ENCODE measurements around the gene FASTKD2.

FASTKD2 gene

DNA sequence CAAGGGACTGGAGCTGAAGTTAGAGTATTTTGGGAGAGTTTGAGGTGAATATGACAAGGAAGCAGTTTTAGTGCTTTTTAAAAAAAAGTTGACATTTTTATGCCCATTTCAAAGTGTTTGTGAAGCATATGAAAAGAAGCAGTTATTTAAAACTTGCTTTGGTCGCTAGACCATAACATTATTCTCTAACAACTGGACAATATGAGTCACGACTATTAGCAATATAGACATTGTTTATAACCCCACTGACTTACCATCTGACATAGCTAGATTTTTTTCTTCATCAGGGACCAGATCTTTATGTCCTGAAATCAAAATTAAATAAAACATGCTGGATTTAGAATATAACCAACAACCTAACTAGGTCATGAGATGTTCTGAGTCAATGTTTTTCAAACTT, 24.6 kb upstream of the FASTKD2 start:
- Histone ChIP-seq H3K79me2 (ENCODE audit: control insufficient read depth, insufficient read depth, low read length, unreplicated experiment) (no peaks in the 10 kb centered on the region), H3K27ac (ENCODE audit: low read depth, low read length) (no peak overlapping the region), H3K36me3 (ENCODE audit: insufficient read depth, low read length) (no peaks in the 10 kb centered on the region), H3K4me3 (ENCODE audit: low read depth, low read length) (no peak overlapping the region), H2AFZ (ENCODE audit: low read length, unreplicated experiment) (no peak overlapping the region), H3K27me3 (ENCODE audit: insufficient read depth, low read length) (peaks cover 36% of the 10 kb centered on the region), H3K4me1 (ENCODE audit: control insufficient read depth, insufficient read depth, low read length, unreplicated experiment) (no peaks in the 10 kb centered on the region)

DNA sequence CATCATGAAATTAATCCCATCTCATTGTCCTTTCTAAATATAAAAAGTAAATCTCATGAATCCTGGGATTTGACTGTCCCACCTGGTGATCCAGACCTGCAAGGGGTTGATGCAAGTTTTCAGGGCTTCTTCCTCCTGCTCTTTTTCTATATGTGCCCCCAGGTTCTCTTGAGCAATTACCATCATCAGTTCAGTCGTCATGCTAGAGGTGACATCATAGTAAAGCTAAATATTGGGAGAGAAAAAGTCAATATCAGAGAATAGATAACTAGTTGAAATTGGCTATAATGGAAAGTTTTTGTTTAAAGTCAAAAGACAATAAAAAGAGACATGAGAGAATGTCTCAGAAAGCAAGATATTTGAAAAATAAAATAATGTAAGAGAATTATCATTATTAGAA, 8.6 kb upstream of the FASTKD2 start:
- no peak overlapping the region for H2AFZ ChIP-seq (ENCODE audit: low read length, unreplicated experiment)
- H3K79me2 ChIP-seq (ENCODE audit: control insufficient read depth, insufficient read depth, low read length, unreplicated experiment), result no peaks in the 10 kb centered on the region
- no peaks in the 10 kb centered on the region for H3K36me3 ChIP-seq (ENCODE audit: insufficient read depth, low read length)
- H3K27me3 ChIP-seq (ENCODE audit: insufficient read depth, low read length), result peaks cover 33% of the 10 kb centered on the region
- H3K4me1 ChIP-seq (ENCODE audit: control insufficient read depth, insufficient read depth, low read length, unreplicated experiment), result no peaks in the 10 kb centered on the region
- H3K4me3 ChIP-seq (ENCODE audit: low read depth, low read length), result no peak overlapping the region
- no peak overlapping the region for H3K27ac ChIP-seq (ENCODE audit: low read depth, low read length)

DNA sequence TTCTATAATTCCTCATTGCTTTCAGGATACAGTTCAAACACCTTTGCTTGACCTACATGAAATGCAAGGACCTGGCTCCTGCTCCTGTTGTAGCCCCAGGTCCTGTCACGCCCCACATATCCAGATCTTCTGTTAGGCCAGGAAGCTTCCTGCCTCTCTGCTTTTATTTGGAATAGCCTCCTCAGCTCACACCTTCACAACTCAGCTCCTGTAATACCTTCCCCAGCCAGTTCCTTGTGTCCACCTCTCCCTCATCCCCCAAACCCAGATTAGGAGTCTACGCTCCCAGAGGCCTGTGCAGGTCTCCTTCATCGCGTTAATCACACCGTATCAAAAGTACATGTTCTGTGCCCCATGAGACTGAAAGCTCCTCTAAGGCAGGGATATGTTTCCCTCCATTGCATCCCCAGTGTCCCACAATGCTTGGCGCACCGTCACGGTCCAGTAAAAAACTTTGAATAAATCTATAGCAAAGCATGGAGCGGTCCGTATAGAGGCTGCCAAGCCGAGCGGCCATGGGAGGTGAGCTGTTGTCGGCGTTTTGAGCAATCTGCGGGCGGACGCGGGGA, 649 bp upstream of the FASTKD2 start:
- H3K36me3 ChIP-seq (ENCODE audit: insufficient read depth, low read length), result peaks cover 9% of the 10 kb centered on the region; the same call in 1 of the 2 replicates
- peak overlapping the region; percentile 89 for H3K27ac ChIP-seq (ENCODE audit: low read depth, low read length)
- H3K27me3 ChIP-seq (ENCODE audit: insufficient read depth, low read length), result peaks cover 22% of the 10 kb centered on the region
- peak overlapping the region; percentile 99 for H3K4me3 ChIP-seq (ENCODE audit: low read depth, low read length)
- peaks cover 15% of the 10 kb centered on the region for H3K4me1 ChIP-seq (ENCODE audit: control insufficient read depth, insufficient read depth, low read length, unreplicated experiment)
- H3K79me2 ChIP-seq (ENCODE audit: control insufficient read depth, insufficient read depth, low read length, unreplicated experiment), result peaks cover 28% of the 10 kb centered on the region
- peak overlapping the region; percentile 99 for H2AFZ ChIP-seq (ENCODE audit: low read length, unreplicated experiment)

DNA sequence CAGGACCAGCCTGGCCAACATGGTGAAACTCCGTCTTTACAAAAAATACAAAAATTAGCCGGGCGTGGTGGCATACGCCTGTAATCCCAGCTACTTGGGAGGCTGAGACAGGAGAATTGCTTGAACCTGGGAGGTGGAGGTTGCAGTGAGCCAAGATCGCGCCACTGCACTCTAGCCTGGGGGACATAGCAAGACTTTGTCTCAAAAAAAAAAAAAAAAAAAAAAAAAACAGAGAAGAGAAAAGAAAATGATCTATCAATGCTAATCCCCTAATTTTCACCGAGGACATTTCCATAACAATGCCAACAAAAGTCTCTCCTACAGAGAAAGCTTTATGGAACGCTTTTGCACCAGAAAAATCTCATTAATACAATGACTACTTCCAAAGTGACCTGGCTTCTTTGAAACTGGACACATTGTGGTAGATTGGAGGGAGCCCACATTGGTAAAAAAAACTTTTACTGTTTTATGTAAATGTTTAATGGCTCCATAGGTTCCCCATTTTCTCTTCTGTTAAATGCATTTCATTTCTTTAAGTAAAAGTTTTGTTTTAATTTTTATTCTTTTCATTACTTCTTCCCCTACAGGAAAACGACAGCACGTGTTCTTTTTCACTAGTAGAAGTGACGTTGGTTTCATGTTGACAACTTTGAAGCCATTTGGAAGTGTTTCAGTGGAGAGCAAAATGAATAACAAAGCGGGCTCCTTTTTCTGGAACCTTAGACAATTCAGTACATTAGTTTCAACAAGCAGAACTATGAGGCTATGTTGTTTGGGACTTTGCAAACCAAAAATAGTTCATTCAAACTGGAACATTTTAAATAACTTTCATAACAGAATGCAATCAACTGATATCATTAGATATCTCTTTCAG, 888 bp downstream of the FASTKD2 start:
- Histone ChIP-seq H3K4me3 (ENCODE audit: low read depth, low read length) (peak overlapping the region; percentile 99), H3K27me3 (ENCODE audit: insufficient read depth, low read length) (peaks cover 11% of the 10 kb centered on the region), H3K36me3 (ENCODE audit: insufficient read depth, low read length) (peaks cover 18% of the 10 kb centered on the region), H3K79me2 (ENCODE audit: control insufficient read depth, insufficient read depth, low read length, unreplicated experiment) (peaks cover 28% of the 10 kb centered on the region), H3K4me1 (ENCODE audit: control insufficient read depth, insufficient read depth, low read length, unreplicated experiment) (peaks cover 15% of the 10 kb centered on the region), H3K27ac (ENCODE audit: low read depth, low read length) (peak overlapping the region; percentile 89), H2AFZ (ENCODE audit: low read length, unreplicated experiment) (peak overlapping the region; percentile 99)

DNA sequence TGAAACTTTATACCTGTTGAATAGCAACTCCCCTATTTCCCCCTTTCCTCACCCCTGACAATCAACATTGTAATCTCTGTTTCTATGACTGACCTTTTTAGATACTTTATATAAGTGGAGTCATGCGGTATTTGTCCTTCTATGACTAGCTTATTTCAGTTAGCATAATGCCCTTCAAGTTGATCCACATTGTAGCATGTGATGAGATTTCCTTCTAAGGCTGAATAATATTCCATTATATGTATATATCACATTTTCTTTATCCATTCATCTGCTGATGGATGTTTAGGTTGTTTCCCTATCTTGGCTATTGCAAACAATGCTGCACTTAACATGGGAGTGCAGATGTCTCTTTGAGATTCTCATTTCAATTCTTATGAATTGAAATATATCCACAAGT, 9.5 kb downstream of the FASTKD2 start:
- Histone ChIP-seq H3K4me3 (ENCODE audit: low read depth, low read length) (no peak overlapping the region), H3K36me3 (ENCODE audit: insufficient read depth, low read length) (peaks cover 84% of the 10 kb centered on the region), H3K27me3 (ENCODE audit: insufficient read depth, low read length) (no peaks in the 10 kb centered on the region), H2AFZ (ENCODE audit: low read length, unreplicated experiment) (no peak overlapping the region), H3K79me2 (ENCODE audit: control insufficient read depth, insufficient read depth, low read length, unreplicated experiment) (peaks cover 19% of the 10 kb centered on the region), H3K27ac (ENCODE audit: low read depth, low read length) (no peak overlapping the region), H3K4me1 (ENCODE audit: control insufficient read depth, insufficient read depth, low read length, unreplicated experiment) (no peaks in the 10 kb centered on the region)

DNA sequence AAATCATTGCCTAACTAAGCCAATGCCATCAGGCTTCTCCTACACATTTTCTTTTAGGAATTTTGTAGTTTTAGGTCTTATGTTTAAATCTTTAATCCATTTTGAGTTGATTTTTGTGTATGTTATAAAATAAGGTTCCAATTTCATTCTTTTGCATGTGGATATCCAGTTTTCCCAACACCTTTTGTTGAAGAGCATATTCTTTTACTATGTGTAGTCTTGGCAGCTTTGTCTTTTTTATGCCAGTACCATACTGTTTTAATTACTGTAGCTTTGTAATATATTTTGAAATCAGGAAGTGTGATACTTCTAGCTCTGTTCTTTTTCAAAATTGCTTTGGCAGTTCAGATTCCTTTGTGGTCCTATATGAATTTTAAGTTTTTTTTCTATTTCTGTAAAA, 11.0 kb downstream of the FASTKD2 start:
- Histone ChIP-seq H3K4me1 (ENCODE audit: control insufficient read depth, insufficient read depth, low read length, unreplicated experiment) (no peaks in the 10 kb centered on the region), H3K4me3 (ENCODE audit: low read depth, low read length) (no peak overlapping the region), H3K27me3 (ENCODE audit: insufficient read depth, low read length) (no peaks in the 10 kb centered on the region), H2AFZ (ENCODE audit: low read length, unreplicated experiment) (no peak overlapping the region), H3K79me2 (ENCODE audit: control insufficient read depth, insufficient read depth, low read length, unreplicated experiment) (peaks cover 19% of the 10 kb centered on the region), H3K27ac (ENCODE audit: low read depth, low read length) (no peak overlapping the region), H3K36me3 (ENCODE audit: insufficient read depth, low read length) (peaks cover 88% of the 10 kb centered on the region)

DNA sequence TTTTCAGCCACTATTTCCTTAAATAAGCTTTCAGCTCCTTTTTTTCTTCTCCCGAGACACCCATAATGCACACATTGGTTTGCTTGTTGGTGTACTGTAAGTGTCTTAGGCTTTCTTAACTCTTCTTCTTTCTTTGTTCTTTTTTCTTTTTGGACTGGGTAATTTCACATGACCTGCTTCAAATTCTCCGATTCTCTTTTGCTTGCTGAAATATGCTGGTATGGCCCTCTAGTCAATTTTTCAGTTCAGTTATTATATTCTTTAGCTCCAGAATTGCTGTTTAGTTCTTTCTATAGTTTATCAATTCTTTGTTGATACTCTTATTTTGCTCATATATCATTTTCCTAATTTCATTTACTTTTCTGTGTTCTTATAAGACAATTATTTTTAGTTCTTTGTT, 15.3 kb downstream of the FASTKD2 start:
- peaks cover 23% of the 10 kb centered on the region for H3K79me2 ChIP-seq (ENCODE audit: control insufficient read depth, insufficient read depth, low read length, unreplicated experiment)
- no peak overlapping the region for H3K27ac ChIP-seq (ENCODE audit: low read depth, low read length)
- H3K27me3 ChIP-seq (ENCODE audit: insufficient read depth, low read length), result no peaks in the 10 kb centered on the region
- no peaks in the 10 kb centered on the region for H3K4me1 ChIP-seq (ENCODE audit: control insufficient read depth, insufficient read depth, low read length, unreplicated experiment)
- peaks cover 53% of the 10 kb centered on the region for H3K36me3 ChIP-seq (ENCODE audit: insufficient read depth, low read length)
- H2AFZ ChIP-seq (ENCODE audit: low read length, unreplicated experiment), result no peak overlapping the region
- H3K4me3 ChIP-seq (ENCODE audit: low read depth, low read length), result no peak overlapping the region

DNA sequence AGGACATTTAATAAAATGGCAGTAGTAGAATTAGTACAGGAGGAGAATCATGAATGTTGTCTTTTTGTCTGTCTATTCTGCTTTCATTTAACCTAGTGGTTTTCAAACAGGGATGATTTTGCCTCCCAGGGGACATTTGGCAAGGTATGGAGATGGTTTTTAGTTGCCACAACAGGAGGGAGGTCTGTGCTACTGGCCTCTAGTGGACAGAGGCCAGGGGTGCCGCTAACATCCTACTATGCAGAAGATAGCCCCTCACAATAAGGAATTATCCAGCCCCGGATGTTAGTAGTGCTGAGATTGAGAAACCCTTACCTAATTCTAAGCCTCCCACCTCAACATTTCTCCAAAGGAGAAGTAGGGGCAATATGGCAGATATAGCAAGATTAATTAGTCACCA, 18.3 kb downstream of the FASTKD2 start:
- peaks cover 30% of the 10 kb centered on the region for H3K36me3 ChIP-seq (ENCODE audit: insufficient read depth, low read length)
- no peak overlapping the region for H3K4me3 ChIP-seq (ENCODE audit: low read depth, low read length)
- no peaks in the 10 kb centered on the region for H3K4me1 ChIP-seq (ENCODE audit: control insufficient read depth, insufficient read depth, low read length, unreplicated experiment)
- no peak overlapping the region for H3K27ac ChIP-seq (ENCODE audit: low read depth, low read length)
- no peaks in the 10 kb centered on the region for H3K27me3 ChIP-seq (ENCODE audit: insufficient read depth, low read length)
- peaks cover 4% of the 10 kb centered on the region for H3K79me2 ChIP-seq (ENCODE audit: control insufficient read depth, insufficient read depth, low read length, unreplicated experiment)
- H2AFZ ChIP-seq (ENCODE audit: low read length, unreplicated experiment), result no peak overlapping the region

DNA sequence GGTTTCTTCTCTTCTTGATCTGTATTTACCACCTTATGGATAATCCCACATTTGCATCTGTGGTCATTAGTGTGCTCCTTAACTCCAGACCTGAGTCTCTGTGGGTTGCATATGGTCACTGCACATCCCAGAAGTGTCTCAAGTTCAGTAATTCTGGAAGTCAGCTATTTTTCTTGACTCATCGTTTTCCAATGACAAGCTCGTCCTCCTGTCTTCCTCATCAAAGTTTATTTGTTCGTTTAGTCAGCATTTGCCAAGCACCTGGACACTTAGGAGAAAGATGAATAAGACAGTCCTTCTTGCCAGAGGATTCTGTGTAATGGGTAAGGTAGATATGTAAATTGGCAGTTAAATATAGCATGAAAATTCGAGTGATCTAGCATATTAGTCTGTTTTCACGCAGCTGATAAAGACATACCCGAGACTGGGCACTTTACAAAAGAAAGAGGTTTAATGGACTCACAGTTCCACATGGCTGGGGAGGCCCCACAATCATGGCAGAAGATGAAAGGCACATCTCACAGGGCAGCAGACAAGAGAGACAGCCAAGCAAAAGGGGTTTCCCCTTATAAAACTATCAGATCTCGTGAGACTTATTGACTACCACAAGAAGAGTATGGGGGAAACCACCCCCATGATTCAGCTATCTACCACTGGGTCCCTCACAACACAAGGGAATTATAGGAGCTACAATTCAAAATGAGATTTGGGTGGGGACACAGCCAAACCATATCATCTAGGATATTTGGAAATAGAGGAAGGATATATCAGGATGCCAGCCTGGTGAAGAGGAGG, 19.4 kb downstream of the FASTKD2 start:
- Histone ChIP-seq H3K79me2 (ENCODE audit: control insufficient read depth, insufficient read depth, low read length, unreplicated experiment) (peaks cover 4% of the 10 kb centered on the region), H3K27me3 (ENCODE audit: insufficient read depth, low read length) (no peaks in the 10 kb centered on the region), H3K4me1 (ENCODE audit: control insufficient read depth, insufficient read depth, low read length, unreplicated experiment) (no peaks in the 10 kb centered on the region), H3K27ac (ENCODE audit: low read depth, low read length) (no peak overlapping the region), H3K36me3 (ENCODE audit: insufficient read depth, low read length) (peaks cover 20% of the 10 kb centered on the region), H2AFZ (ENCODE audit: low read length, unreplicated experiment) (no peak overlapping the region), H3K4me3 (ENCODE audit: low read depth, low read length) (no peak overlapping the region)

DNA sequence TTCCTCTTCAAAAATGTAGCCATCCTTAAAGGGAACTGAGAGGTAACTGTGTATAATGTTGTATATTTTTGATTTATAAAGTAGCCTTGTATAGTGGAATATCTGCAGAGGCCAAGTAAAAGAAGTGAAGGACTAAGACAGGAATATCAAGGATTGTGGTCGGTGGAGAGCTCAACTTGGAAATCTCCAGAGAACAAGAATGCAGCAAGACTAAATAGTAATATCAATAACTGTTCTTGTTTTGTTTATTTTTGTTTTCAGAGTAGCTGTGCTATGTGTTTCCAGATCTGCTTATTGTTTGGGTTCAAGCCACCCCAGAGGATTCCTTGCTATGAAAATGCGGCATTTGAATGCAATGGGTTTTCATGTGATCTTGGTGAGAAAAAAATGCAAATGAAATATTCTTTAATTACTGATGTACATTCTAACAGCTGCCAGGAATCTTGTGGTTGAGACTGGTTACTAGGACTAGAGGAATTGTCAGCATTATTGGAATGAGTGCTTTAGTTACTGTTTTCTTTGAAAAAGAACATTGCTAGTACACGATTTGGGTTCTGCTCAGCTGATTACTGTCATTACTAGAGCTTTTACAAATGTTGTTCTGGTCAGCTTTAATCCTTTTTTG, 25.0 kb downstream of the FASTKD2 start:
- H3K4me1 ChIP-seq (ENCODE audit: control insufficient read depth, insufficient read depth, low read length, unreplicated experiment), result no peaks in the 10 kb centered on the region
- H3K4me3 ChIP-seq (ENCODE audit: low read depth, low read length), result no peak overlapping the region
- H3K36me3 ChIP-seq (ENCODE audit: insufficient read depth, low read length), result peaks cover 21% of the 10 kb centered on the region
- no peak overlapping the region for H3K27ac ChIP-seq (ENCODE audit: low read depth, low read length)
- no peaks in the 10 kb centered on the region for H3K27me3 ChIP-seq (ENCODE audit: insufficient read depth, low read length)
- H3K79me2 ChIP-seq (ENCODE audit: control insufficient read depth, insufficient read depth, low read length, unreplicated experiment), result no peaks in the 10 kb centered on the region
- H2AFZ ChIP-seq (ENCODE audit: low read length, unreplicated experiment), result no peak overlapping the region
